GM21360 (cell line): ENCODE measurements around the gene ATP4A.

Experiments used
- ATAC-seq: cut with Tn5 transposase; IDR thresholded peaks from one replicate; pipeline ENCODE4 v1.9.1; 2021; ENCODE audit warnings: mild to moderate bottlenecking, moderate library complexity; ENCODE audit not compliant: unreplicated experiment

ATP4A gene

DNA sequence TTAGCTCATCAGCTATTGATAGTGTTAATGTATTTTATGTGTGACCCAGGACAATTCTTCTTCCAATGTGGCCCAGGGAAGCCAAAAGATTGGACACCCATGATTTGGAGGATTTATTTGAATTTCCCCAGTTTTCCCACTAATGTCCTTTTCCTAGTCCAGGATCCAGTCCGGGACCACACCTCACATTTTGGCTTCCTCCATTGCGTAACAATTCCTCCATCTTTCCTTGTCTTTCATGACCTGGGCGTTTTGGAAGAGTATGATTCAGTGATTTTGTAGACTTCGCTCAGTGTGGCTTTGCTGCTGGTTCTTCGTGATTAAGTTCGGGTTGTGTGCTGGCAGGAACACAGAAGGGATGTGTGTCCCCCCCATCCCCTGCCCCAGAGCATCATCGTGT, 3.3 kb upstream of the ATP4A start:
- ATAC-seq = no peak

DNA sequence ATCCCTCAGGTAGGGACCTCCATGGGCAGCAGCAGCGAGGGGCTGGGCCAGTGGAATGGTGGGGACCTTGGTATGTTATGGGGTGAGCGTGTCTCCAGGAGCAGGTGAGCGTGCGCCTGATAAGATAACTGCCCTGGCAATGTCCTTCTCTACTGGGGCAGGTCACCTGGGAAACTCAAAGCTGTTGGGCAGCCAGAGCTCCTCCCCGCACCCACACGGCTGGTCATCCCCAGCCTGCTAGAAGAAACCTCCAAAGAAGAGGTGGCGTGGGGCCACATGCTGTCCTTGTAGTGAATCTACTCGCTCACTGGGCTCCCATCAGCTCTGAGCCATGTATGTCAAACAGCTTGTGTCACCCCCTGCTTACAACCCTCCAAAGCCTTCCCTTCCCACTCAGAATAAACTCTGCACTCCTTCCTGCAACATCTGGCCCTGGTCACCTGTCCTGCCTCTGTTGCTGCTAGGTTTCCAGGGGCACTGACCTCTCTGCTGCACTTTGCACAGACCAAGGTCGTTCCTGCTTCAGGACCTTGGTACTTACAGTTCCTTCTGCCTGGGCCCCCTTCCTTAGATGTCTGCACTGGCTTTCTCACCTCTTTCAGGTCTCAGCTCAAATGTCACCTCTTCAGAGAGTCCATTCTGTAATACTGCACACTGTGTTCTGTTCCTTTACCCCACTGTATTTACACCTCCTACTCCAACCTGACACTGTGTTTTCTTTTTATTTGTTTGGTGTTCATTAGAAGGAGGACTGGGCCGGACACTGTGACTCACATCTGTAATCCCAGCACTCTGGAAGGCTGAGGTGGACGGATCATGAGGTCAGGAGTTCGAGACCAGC, 1.8 kb upstream of the ATP4A start:
- ATAC-seq = no peak

DNA sequence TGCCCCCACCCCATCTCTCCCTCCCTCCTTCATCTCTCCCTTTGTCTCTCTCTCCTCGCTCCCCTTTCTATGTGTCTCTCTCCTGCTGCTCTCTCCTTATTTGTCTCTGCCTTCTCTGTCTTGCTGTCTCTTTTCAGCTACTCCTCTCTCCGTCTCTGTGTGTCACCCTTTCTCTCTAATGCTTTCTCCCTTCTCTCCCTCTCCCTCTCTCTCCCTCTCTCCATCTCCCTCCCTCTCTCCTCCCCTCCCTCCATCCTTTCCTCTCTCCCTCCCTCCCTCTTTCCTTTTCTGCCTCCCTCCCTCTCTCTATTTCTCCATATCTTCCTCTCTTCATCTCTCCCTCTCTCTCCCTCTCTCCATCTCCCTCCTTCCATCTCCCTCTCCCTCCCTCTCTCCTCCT, 682 bp downstream of the ATP4A start:
- no peak for ATAC-seq

DNA sequence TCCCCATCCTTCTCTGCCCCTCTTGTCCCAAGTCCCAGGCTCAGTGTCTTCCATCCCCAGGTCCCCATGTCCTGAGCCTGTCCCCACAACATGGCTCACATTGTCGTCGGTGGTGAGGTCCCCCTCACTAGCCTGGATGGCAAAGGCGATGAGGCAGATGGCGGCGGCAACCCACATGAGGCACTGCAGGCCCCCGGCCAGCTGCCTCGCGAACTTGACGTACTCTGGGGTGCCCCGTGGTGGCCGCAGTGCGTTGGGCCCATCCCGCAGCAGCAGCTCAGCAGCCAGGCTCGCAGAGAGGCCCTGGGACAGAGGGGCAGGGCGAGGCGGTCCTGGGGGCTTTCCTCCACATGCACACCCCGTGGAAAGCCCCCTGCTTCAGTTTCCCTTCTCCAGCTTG, 1.1 kb downstream of the ATP4A start:
- ATAC-seq = no peak

DNA sequence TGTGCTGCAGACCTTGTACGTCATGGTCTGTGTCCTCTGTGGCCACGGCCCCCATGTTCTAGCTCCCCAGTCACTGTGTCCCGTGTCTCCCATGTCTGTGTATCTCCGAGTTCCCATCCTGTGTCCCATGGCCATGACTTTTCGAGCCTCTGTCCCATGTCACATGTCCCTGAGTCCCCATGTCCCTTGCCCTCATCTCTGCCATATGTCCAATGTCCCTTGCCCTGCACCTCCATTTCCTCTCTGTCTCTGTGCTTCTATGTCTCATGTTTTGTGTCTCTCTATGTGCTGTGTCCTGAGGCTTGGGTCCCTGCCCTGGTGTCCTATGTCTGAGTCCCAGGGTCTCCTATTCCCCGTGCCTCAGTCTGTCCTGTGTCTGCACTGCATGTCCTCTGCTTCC, 2.0 kb downstream of the ATP4A start:
- no peak for ATAC-seq

DNA sequence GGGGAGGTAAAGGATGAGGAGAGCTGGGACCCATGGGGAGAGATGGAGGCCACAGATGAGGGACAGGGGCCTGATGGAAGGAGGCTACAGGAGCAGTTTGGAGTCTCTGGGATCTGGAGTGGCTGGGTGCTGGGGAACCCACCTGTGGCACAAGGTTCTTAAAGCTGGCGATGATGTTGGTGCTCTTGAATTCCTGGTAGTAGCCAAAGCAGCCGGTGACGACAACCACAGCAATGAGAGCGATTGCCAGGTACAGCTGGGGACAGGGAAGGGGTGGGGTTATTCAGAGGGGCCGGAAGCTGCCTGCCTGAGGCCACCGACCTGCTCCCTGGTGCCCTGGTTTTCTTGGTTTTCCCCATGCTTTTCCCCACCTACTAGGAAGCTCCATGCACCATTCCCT, 2.8 kb downstream of the ATP4A start:
- ATAC-seq = no peak

DNA sequence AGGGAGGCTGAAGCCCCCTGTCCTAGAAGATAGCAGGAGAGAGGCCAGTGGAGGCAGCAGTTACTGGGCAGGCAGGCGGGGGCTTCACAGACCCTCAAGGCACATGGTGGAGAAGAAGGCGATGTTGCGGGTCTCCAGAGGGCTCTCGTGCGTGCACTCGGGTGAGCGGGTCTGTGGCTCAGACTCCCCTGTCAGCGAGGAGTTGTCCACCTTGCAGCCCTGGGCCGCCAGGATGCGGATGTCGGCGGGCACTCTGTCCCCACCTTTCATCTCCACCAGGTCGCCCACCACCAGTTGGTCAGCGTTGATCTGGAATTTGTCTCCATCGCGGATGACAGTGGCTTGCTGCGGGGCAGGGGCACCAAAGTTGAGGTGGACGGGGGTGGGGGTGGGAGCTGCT, 3.2 kb downstream of the ATP4A start:
- ATAC-seq = no peak

DNA sequence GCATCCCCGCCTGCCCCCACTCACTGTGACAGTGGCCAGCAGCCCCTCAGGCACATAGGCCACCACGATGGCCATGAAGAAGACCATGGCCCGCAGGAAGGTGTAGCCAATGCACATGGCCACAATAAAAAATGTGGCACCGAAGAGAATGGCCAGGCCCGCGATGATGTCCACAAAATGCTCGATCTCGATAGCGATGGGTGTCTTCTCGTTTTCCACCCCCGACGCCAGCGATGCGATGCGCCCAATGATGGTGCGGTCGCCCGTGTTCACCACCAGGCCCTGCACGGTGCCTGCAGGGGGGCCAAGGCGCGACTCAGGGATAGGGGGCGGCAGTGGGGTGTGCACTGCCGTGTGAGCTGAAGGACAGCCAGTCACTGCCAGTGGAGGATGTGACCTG, 3.7 kb downstream of the ATP4A start:
- no peak for ATAC-seq

DNA sequence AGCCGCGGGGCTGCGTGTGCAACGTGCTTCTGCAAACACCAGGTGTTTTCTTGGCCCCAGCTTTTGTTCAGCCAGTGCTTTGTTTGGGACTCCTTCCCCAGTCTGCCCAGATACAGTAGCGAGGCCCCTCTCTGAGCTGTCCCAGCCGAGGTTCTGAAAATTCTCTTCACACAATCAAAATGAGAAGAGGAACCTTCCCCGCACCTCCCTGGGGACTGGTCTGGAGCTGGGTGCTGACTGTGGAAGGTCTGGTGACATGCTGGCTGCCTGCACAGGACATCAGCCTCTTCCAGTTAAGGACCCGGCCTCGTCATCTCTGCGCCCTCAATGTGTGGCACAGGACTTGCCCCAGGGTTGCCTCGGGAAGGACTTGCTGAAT, 4.2 kb downstream of the ATP4A start:
- peak; percentile 53 for ATAC-seq

DNA sequence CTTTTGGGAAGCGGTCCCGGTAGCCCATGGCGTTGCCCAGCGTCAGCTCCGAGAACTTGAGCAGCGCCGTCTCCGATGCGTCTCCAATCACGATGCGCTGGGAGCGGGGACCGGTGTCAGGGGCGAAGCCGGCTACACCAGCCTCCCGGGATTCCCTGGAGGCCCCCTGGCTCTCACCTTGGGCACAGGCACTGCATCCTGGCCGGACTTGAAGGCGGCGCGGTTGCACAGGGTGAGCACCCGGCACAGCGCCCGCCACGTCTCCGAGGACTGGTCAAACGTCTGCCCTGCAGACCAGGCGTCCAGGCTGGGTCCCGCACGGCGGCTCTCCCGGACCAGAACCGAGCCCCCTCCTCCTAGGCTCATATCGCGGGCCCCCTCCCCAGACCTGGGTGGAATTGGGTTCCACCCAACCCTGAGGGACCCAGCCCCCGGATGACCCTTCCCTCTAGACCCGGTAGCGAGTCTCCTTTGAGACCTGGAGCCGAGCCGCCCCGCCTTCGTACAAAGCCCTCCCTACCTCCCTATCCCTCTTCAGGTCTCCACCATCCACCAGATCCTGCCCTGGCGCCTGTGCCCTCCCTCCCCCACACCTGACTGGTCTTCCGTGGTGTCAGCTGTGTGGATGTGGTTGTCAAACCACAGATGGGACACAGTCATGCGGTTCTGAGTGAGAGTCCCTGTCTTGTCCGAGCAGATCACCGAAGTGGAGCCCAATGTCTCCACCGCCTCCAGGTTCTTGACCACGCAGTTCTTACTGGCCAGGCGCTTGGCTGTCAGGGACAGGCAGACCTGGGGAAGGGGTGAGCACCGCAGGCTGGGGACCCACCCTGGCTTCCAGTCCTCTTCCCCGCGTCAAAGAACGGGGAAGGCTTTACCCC, 4.8 kb downstream of the ATP4A start:
- no peak for ATAC-seq

DNA sequence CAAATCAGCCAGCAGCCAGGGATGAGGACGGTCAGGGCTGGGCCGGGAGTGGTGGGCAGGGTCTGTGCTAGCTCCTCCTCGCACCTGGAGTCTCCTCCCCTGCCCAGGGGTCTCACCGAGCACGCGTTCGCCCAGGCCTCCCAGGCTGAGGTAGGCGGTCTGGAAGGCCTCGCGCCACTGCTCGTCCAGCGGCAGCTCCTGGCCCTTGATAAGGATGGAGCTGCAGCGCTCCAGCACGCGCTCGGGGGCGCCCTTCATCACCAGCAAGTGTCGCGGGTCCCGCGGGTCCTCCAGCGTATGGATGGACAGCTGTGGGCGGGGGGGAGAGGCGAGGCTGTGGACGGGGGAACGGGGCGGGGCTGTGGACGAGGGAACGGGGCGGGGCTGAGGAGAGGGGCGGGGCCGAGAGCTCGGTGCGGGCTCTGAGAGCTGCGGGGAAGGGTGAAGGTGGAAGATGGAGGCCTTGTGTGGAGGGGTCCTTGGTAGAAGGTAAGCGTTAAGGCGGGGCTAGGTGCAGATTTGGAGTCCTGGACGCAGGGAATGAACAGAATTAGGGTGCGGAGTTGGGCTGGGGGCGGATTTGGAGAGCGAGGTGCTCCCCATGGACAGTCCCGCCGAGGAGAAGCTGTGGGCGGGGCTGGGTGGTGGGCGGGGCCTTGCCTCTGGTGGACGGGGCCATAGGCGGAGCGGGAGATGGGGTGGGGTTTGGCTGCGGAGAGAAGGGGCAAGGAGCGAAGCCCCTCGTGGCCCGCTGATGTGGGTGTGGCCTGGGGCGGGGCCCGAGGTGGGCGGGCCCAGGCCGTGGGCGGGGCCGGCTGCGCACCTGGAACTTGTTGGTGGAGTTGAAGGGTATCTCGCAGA, 5.7 kb downstream of the ATP4A start:
- no peak for ATAC-seq

DNA sequence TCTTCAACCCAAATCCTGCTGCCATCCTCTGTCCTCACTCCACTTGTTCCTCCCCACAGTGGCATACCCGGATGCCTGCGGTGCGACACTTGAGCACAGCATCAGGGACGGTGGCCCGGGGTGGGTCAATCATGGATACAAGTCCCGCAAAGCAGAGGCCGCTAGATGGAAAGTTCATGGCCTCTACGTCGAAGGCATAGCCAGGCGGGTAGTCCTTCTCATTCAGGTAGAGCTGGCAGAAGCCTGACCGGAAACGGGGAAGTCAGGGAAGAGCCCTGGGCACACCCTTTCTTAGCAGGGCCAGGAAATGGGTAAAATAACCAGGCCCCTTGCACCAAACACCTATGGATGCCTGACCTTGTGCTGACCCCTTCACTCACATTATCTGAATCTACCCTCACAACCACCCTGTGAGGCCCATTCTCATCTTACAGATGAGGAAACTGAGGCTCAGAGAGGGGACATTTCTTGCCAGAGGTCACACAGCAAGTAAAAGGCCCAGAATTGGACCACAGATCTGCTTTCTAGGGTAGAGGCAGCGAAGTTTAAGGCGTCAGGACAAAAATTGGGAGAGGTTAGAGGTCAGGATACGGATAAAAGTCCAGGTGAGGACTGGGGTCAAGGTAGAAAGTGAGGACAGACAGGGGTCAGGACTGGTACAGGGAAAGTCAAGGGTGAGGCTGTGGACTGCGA, 6.5 kb downstream of the ATP4A start:
- ATAC-seq = no peak

DNA sequence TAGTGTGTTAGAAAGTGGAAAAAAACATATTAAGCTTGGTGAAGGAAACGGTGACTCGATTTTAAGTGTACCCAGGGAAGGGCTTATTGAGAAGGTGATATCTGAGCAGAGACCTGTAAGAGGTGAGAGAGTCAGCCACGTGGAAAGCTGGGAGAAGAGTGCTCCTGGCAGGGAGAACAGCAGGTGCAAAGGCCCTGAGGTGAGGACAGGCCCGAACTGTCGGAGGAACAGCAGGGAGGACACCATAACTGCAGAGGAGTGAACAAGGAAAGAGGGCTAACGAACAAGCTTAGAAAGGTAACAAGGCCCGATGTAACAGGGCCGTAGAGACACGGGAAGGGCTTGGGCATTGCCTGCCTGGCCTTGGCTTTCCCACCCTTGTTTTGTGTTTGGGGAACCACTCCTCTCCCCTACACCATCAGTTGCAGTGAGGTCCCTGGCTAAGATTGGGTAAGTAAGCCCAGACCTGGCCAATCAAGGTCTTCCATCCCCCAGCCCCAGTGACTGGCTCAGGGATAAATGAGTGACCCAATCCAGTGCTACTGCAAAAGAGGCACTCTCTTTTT, 7.3 kb downstream of the ATP4A start:
- ATAC-seq = no peak

DNA sequence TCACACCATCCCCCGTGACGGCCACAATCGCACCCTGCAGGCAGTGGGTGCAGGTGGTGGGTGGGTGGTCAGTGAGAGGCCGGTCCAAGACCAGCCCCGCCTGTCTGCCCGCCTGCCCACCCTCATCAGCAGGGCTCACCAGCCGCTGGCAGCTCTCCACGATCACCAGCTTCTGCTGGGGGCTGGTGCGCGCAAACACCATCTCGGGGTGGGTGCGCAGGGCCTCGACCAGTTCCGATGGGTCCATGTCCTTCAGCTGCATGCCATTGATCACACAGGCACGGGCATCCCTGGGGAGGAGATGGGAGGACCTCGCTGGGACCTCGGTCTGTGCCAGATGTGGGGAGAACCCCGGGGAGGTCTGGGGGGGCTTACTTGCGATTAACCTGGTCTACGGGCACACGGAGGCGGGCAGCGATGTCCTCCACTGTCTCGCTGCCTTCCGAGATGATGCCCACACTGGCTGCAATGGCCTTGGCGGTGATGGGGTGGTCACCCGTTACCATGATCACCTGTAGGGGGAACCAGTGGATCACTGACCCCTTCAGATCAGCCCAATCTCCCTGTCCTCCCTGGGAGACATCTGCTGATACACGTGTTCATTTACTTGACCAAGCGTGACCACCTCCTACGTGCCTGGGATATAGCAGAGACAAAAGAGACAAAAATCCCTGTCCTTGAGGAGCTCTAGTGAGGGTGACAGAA, 8.0 kb downstream of the ATP4A start:
- ATAC-seq = no peak

DNA sequence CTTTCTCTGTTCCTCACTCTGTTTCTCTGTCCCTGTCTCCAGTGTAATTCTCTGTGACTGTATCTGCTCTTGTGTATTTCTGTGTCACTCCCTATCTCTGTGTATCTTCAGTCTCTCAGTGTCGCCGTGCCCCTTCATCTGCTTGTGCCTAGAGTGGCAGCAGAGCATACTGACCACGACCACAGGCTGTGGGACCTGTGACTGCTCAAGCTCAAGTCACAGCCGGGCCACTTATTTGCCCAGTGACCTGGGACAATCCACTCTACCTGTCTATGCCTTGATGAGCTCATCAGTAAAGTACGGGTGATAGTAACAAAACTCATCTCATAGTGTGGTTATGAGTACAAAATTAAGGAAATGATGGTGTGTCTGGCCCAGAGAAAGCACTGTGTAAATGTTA, 9.4 kb downstream of the ATP4A start:
- no peak for ATAC-seq

DNA sequence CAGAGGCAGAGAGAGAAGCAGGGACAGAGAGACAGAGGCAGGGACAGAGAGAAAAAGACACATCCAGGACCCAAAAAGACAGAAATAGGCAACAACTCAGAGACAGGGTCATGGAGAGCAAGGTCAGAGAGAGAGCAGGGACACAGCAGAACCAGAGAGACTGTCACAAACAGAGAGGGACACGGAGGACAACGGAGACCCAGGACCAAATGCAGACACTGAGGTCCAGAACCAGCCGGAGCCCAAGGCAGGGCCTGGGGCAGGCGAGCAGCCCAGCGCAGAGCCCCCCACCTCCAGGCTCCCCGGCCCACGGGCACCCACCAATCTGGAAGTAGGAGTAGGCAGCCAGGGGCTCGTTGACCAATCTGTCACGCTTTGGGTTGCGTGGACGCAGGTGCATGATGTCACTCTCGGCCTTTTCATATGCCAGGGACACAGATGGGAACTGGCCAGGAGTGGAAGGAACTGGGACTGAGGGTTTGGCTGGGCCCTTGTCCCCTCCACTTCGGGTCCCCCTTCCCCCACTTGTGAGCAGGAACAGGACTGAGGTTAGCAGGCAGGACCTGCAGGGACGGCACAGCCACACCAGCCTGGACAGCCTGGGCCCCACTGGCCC, 10.0 kb downstream of the ATP4A start:
- no peak for ATAC-seq

DNA sequence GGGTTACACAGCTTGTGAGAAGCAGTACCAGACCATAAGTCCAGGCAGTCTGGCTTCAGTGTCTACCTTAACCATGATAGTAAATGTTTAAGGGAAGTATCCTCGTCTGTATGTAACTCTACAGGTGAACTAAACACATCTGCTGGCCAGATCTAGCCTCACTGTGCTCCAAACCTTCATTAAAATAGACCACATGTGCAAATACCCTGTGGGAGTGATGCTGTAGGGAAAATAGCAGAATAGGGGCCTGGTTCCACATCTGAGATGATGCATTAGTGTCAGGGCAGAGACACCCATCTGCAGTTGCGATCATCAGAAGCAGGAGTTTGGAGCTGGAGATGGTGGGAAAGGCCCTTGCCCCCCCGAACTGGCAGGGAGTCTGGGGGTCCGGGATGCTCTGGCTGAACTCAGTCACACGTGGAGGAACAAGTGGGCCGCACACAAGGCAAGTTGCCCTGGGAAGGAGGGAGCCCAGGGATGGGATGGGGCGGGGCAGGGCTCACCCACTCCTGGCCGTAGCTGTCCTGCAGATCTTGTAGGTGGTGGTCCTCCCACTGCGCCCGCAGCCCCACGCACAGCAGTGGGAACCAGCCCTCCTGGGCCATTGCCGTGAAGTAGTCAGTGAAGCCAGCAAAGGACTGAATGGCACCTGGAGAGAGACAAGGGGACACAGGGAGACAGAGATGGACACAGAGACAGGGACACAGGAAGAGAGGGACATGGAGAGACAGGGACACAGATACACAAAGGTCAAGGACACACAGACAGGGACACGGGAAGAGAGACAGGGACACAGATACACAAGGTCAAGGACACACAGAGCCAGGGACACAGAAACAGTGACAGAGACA, 10.7 kb downstream of the ATP4A start:
- ATAC-seq = no peak

DNA sequence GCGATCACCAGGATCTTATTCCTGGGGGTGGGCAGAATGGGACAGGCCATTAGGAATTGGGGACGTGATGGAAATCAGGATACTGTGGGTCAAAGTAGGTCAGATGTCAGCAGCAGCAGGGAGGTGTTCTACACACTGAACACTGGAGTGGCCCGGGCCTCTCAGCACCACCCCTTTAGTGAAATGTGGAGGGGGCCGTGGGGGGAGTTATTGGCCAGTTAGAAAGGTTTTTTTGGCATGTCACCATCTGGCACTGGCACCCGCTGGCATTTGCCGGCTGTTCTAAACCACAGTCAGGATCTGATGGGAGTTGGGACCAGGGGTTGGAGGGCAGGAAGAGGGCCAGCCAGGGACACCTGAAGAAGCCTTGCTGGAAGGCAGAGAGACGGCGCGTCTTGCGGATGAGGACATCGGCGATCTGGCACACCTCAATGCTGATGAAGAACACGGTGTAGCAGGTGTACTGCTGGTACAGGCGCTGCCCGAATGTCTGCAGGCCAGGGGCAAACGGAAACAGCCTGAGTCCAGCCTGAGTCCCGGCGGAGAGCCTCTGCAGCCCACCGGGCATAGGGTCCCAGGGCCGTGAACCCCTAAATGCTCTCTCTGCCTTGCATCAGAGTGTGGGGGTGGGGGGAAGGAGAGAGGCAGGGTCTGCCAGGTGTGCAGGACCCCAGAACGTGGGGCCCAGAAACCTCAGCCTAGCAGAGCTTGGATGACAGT, 12.2 kb downstream of the ATP4A start:
- no peak for ATAC-seq
